GM19238 (cell line): Measurements from ENCODE around the gene HJV.

ENCODE experiments used
- DNase-seq: peaks from one replicate; pipeline ENCODE4 v3.0.0; 2011; ENCODE audit warnings: low spot score; ENCODE audit not compliant: insufficient read length

The HJV gene

DNA sequence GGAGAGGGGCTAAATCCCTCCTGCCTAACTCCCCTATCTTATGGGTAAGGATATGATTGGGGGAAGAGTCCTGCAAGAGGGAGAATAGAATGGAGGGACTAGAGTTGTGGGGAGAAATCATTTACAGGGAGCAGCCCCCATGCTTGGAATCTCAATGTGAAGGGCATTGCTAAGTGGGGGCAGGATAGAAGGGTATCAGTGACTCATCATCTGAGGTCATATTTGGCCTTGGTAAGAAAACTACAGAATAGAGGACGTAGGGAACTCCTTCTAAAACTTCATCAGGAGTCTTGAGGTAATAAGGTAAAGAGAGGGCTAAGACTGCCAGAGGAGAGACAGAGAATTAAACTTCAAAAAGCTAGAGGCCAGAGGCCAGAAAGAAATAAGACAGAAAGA is 487 bp downstream of the HJV start:
- no peak for DNase-seq

GRCh38 chr1:146020058-146021049 is 1.2 kb downstream of the HJV start:
- DNase-seq = no peak

- DNase-seq = no peak
Observed at GRCh38 chr1:146019231-146020057, 2.1 kb downstream of the HJV start.

DNA sequence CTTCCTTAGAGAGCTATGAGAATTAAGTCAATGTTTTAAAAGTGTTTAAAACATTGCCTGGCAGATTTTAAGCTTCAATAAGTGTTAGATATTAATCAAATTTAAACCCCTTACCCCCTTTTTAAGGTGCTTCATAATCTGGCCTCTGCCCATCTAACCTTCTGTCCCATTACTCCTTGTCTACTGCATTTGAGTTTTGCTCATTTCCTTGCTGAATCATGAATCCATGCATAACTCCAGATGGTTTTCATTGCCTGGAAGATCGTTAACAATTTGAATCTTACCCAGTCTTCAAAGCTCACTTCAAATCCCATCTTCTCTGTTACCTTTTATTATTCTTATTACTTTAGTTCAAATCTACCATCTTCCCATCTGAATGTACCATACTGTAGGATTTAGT is 4.6 kb downstream of the HJV start:
- DNase-seq = no peak

DNA sequence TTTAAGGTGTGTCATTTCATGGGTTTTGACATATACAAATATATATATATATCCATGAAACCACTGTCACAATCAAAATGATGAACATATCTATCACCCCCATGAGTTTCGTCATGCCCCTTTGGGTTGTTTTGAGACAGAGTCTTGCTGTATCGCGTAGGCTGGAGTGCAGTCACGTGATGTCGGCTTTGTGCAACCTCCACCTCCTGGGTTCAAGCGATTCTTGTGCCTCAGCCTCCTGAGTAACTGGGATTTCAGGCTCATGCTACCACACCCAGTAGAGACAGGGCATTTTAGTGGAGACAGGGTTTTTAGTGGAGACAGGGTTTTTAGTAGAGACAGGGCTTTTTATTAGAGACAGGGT is 8.0 kb downstream of the HJV start:
- no peak for DNase-seq

DNA sequence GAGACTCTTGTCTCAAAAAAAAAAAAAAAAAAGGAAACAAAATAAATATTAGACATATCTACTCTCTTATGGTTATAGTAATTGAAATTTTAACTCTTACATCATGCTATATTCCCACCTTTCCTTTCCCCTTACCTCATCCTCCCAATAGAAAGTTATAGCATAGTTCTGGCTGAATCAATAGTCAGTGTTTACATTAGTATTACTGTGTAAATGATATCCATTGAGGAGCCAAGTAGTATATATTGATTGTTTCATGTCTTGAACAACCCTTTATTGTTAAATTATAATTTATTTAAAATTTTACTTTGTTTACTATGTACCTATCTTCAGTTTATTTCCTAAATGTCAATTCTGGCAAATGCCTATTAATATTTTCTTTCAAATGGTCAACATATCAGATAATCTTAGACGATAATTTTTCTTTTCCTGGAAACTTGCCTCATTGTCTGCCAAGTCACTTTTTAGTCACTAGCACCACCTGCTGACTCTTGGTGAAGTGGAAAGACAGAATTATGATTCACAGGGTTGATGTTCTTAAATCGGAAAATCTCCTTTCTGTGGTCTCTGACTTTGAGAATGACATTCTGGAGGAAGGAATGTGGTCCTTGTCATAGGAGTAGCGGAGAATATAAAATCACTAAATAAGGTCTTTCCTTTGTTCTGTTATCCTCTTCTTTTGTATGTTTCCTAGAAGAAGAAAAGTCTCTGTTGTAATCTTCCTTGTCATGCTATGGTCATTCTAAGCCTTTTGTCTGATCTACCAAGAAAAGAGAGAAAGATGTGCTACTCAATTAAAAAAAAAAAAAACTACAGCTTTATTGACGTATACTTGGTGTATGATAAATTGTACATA is 8.6 kb downstream of the HJV start:
- peak; percentile 29 for DNase-seq

GRCh38 chr1:146010126-146010738 is 11.3 kb downstream of the HJV start:
- no peak for DNase-seq

GRCh38 chr1:146007489-146008133 is 13.9 kb downstream of the HJV start:
- DNase-seq = no peak

DNA sequence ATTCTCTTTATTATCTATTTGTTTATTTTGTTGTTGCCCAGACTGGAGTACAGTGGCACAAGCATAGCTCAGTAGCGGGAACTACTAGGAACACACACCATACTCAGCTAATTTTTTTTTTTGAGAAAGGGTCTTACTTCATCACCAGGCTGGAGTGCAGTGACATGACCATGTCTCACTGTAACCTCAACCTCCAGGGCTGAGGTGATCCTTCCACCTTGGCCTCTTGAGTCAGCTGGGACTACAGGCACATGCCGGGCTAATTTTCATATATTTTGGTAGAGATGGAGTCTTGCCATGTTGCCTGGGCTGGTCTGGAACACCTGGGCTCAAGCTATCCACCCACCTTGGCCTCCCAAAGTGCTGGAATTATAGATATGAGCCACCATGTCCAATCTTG is 19.8 kb downstream of the HJV start:
- no peak for DNase-seq

GRCh38 chr1:145999321-146000024 is 22.1 kb downstream of the HJV start:
- no peak for DNase-seq

- no peak for DNase-seq
Observed at GRCh38 chr1:145997718-145998023, 23.9 kb downstream of the HJV start.

GRCh38 chr1:145997016-145997717 is 24.4 kb downstream of the HJV start:
- peak; percentile 30 for DNase-seq

- peak; percentile 95 for DNase-seq
Observed at GRCh38 chr1:145996433-145997015, 25.0 kb downstream of the HJV start, which contains the start of gene TXNIP. Gene TXNIP (minus strand): TSS chr1:145996579. CDS start chr1:145996266, 313 bp downstream.

GRCh38 chr1:145995964-145996432 is 25.5 kb downstream of the HJV start:
- DNase-seq = no peak

- no peak for DNase-seq
Observed at GRCh38 chr1:145995148-145995881, 26.2 kb downstream of the HJV start.

- no peak for DNase-seq
Observed at GRCh38 chr1:145994391-145995120, 27.0 kb downstream of the HJV start.

DNA sequence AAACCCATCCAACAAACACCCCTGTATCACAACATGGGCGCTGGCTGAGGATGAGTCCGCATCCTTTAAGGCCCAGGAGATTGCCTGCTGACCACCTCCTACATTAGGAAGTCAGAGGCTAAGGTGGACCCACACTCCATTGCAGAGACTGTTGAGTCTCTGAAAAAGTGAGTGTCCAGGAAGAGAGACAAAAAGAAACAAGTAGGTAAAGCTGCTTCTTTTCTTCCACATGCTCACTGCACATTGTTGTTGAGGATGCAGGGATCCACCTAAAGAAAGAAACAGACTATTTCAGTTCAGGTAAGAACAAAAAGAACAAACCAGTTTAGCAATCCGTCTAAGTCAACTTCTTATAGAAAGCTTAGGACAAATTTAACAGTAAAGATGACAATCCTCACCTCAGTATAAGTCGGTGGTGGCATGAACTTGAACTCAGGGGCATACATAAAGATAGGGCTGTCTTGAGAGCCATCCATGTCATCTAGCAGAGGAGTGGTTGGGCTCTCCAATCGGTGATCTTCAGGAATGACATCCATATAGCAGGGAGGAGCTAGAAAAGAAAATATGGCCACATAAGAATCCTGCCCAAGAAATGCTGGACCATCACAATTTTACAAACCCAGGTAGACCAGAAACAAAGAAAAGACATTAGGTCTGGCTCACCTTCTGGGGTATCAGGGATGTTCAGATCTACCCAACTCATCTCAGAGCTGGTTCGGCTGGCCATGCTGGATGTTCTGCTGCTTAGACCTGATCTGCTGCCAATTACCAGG is 27.7 kb downstream of the HJV start:
- no peak for DNase-seq
